Measurements from ENCODE around the gene ACACA. TPM values are rescaled to one million over a fixed set of nuclear protein-coding genes. Genes with fewer than 3 reads are reported as not detected.

Gene ACACA
- total RNA-seq, 2 experiments from 2014 or later = 38.7 TPM

DNA sequence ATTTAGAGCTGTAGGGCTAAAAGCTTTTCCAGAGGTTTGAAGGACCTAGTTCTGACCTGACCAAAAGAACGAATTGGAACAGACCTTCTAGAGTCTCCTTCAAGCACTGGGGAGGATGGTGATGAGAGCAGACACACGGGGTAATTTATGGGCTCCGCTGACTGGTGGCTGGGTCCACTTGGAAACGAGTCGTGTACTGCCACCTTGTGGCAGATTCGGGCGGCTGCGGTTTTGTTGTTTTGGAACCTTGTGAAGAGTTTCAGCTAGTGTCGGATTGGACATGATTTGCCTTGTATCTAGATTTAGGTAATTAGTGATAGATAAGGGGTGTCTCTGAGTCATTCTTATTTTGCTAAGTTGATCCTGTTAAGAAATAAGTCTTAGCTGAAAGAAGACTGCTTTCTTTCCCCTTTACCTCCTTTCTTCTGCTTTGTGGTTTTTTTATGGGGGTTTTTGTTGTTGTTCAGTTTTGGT lies 359.0 kb downstream of the ACACA start:
- no peak overlapping the region for H3K27ac Mint-ChIP-seq
- H3K27me3 Mint-ChIP-seq = no peaks in the 10 kb centered on the region
- peaks cover 12% of the 10 kb centered on the region for H3K4me1 Mint-ChIP-seq
- ChIA-PET POLR2A (no interaction called here), CTCF (interaction anchor here (0.9 to 2.5 kb wide), 9 partner anchors 9 to 418 kb away, joined by 3 to 11 read pairs (median 4); no protein-coding TSS in a partner anchor)
- no peak overlapping the region for H3K4me3 Mint-ChIP-seq
- peak; percentile 85 for DNase-seq
- H3K9me3 Mint-ChIP-seq = no peaks in the 10 kb centered on the region
- peaks cover 13% of the 10 kb centered on the region for H3K36me3 Mint-ChIP-seq (ENCODE audit: low read depth)

DNA sequence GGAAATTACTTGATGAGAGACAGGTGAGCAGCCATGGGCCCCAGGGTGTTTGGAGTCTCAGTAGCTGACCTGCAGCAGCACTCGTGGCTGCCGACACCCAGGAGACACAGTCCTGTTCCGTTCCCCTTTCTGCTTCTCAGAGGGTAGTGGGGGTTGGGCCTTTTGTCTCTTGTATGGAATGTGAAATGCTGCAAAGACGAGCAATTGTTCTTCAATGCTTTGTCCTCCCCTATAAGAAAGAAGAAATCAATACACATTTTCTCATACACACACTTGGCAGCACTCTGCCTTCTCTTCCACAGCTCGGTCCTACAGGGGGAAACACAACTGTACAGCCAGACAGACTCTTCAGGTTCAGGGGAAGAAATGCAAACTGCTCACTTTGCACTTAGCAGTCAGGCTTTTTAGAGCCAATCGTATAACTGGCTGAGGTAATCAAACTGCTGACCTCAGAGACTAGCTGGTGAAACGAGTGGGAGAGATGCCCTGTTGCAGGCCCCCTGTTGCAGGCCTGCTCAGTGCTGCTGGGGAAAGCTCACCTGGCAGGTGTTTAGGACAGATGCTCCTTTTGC lies 361.2 kb downstream of the ACACA start:
- no peaks in the 10 kb centered on the region for H3K9me3 Mint-ChIP-seq
- H3K4me3 Mint-ChIP-seq = no peak overlapping the region
- H3K27me3 Mint-ChIP-seq = no peaks in the 10 kb centered on the region
- ChIA-PET POLR2A (no interaction called here), CTCF (interaction anchor here (0.5 kb wide), 1 partner anchor 119 kb away, joined by 4 read pairs; no protein-coding TSS in a partner anchor)
- H3K36me3 Mint-ChIP-seq (ENCODE audit: low read depth) = peaks cover 13% of the 10 kb centered on the region
- peaks cover 12% of the 10 kb centered on the region for H3K4me1 Mint-ChIP-seq
- DNase-seq = no peak
- H3K27ac Mint-ChIP-seq = no peak overlapping the region

GRCh38 chr17:37043201-37043600 lies 363.4 kb downstream of the ACACA start:
- Mint-ChIP-seq H3K9me3 (no peaks in the 10 kb centered on the region), H3K4me3 (no peak overlapping the region), H3K27ac (no peak overlapping the region), H3K36me3 (ENCODE audit: low read depth) (peaks cover 8% of the 10 kb centered on the region), H3K4me1 (peaks cover 12% of the 10 kb centered on the region), H3K27me3 (no peaks in the 10 kb centered on the region)
- ChIA-PET CTCF (interaction anchor here (0.6 to 0.9 kb wide), 2 partner anchors 276 to 418 kb away, joined by 3 read pairs; no protein-coding TSS in a partner anchor), POLR2A (no interaction called here)
- no peak for DNase-seq

GRCh38 chr17:37041932-37042331 lies 364.7 kb downstream of the ACACA start:
- no peaks in the 10 kb centered on the region for H3K9me3 Mint-ChIP-seq
- peaks cover 5% of the 10 kb centered on the region for H3K36me3 Mint-ChIP-seq (ENCODE audit: low read depth)
- H3K4me1 Mint-ChIP-seq = peaks cover 5% of the 10 kb centered on the region
- H3K4me3 Mint-ChIP-seq = no peak overlapping the region
- H3K27ac Mint-ChIP-seq = no peak overlapping the region
- ChIA-PET CTCF (no interaction called here), POLR2A (no interaction called here)
- no peaks in the 10 kb centered on the region for H3K27me3 Mint-ChIP-seq
- no peak for DNase-seq

GRCh38 chr17:37039269-37039668 lies 367.4 kb downstream of the ACACA start:
- Mint-ChIP-seq H3K4me3 (no peak overlapping the region), H3K27ac (no peak overlapping the region), H3K36me3 (ENCODE audit: low read depth) (peaks cover 9% of the 10 kb centered on the region), H3K27me3 (no peaks in the 10 kb centered on the region), H3K9me3 (no peaks in the 10 kb centered on the region), H3K4me1 (peaks cover 5% of the 10 kb centered on the region)
- no peak for DNase-seq
- CTCF ChIA-PET = interaction anchor here (1.5 kb wide), 1 partner anchor 9 kb away, joined by 4 read pairs; no protein-coding TSS in a partner anchor
- POLR2A ChIA-PET = no interaction called here

DNA sequence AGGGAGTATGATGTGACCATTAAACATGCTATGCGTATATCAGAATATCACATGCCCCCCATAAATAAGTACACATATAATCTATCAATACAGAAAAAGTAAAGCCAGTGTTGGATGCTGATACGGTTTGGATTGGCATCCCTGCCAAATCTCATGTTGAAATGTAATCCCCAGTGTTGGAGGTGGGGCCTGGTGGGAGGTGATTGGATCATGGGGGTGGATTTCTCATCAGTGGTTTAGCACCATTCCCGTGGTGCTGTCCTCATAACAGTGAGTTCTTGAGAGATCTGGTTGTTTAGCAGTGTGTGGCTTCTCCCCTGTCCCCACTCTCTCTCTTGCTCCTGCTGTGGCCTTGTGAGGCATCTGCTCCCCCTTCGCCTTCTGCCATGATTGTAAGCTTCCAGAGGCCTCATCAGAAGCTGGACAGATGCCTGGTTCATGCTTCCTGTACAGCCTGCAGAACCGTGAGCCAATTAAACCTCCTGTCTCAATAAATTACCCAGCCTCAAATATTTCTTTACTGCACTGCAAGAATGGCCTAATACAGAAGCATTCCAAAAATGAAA lies 369.0 kb downstream of the ACACA start:
- Mint-ChIP-seq H3K27me3 (no peaks in the 10 kb centered on the region), H3K4me1 (no peaks in the 10 kb centered on the region), H3K4me3 (no peak overlapping the region), H3K9me3 (no peaks in the 10 kb centered on the region), H3K36me3 (ENCODE audit: low read depth) (peaks cover 12% of the 10 kb centered on the region), H3K27ac (no peak overlapping the region)
- ChIA-PET POLR2A (no interaction called here), CTCF (interaction anchor here (1.5 kb wide), 1 partner anchor 10 kb away, joined by 4 read pairs; no protein-coding TSS in a partner anchor)
- DNase-seq = no peak

Other genes with a start within 250 kb of the ACACA start
- not detected for gene C17orf78, start 30.9 kb downstream of the ACACA start, total RNA-seq
- gene TADA2A, start 50 bp upstream of the ACACA start, total RNA-seq = 10 to 100 TPM; 40.9 to 45.0 TPM
- 10 to 100 TPM in 1 of 2 experiments, 1 to 10 TPM in 1; 9.3 to 11.0 TPM for gene DUSP14, start 83.1 kb upstream of the ACACA start, total RNA-seq
- gene SYNRG, start 202.6 kb upstream of the ACACA start, total RNA-seq = 100 to 1,000 TPM; 106 to 111 TPM
- gene DDX52, start 236.6 kb upstream of the ACACA start, total RNA-seq = 10 to 100 TPM; 26.7 to 27.7 TPM

Data from activated CD4-positive, alpha-beta T cell treated with anti-CD3 and anti-CD28 coated beads, Interleukin-2, amount 10 ng/mL, durations not matched to agents 7 days and 5 days (primary cell).